IMR-90 (cell line): ENCODE results near the gene AAMDC. TPM values are rescaled to one million over a fixed set of nuclear protein-coding genes. Genes with fewer than 3 reads are reported as not detected.
"Not testable (repeated sequence)": the region's sequence is repeated elsewhere in the genome, so short reads cannot be mapped to it uniquely, and the experiment has no call there.

Experiments used
- ATAC-seq: fragments of 200-7000 bp; cut with Tn5 transposase; 2 replicates; pipeline ENCODE4 v1.9.1; 2020; ENCODE audit warnings: low read depth, mild to moderate bottlenecking, moderate library complexity
- BruUV-seq: library from RNA; stranded (reverse); fragments of 400-500 nt; replicated peaks from 2 replicates; lab custom pipeline; 2021; lab: Mats Ljungman, UMichigan
- CTCF ChIA-PET: fragments of 300-600 bp; formaldehyde crosslinking; extraction: SDS; loops from one replicate; lab custom pipeline; 2021; ENCODE audit warnings: antibody characterized with exemption; lab: Yijun Ruan, JAX
- POLR2A ChIA-PET: fragments of 300-600 bp; sonication (Branson Sonifier 250); formaldehyde crosslinking; loops from one replicate; lab custom pipeline; 2022; ENCODE audit warnings: antibody characterized with exemption; ENCODE audit not compliant: unreplicated experiment; lab: Charles Lee
- DNase-seq: peaks from one replicate; pipeline ENCODE4 v3.0.0; 2013
- H2AFZ ChIP-seq: replicated peaks from 2 replicates; pipeline ENCODE3; 2013; ENCODE audit warnings: low read length, mild to moderate bottlenecking; ENCODE audit not compliant: poor library complexity
- H2AK5ac ChIP-seq: 2 replicates; pipeline ENCODE4 v1.6.1; 2013; ENCODE audit warnings: low read depth, low read length, inconsistent platforms
- H2AK9ac ChIP-seq: replicated peaks from 2 replicates; pipeline ENCODE3; 2013; ENCODE audit warnings: mild to moderate bottlenecking, low read depth, low read length, moderate library complexity; ENCODE audit not compliant: poor library complexity
- H2BK120ac ChIP-seq: 2 replicates; pipeline ENCODE4 v1.6.1; 2013; ENCODE audit warnings: low read depth, low read length, inconsistent platforms
- H2BK15ac ChIP-seq: 3 replicates; pipeline ENCODE4 v1.6.1; 2013; ENCODE audit warnings: low read depth, low read length, inconsistent platforms
- H2BK20ac ChIP-seq: 2 replicates; pipeline ENCODE4 v1.6.1; 2013; ENCODE audit warnings: low read depth, mild to moderate bottlenecking, inconsistent platforms, low read length, moderate library complexity
- H2BK5ac ChIP-seq: 2 replicates; pipeline ENCODE4 v1.6.1; 2013; ENCODE audit warnings: mild to moderate bottlenecking, low read depth, low read length, inconsistent platforms; ENCODE audit not compliant: poor library complexity, severe bottlenecking
- H3K14ac ChIP-seq: replicated peaks from 2 replicates; pipeline ENCODE4 v1.6.1; 2013; ENCODE audit warnings: low read depth, low read length, inconsistent platforms
- H3K18ac ChIP-seq: 2 replicates; pipeline ENCODE4 v1.6.1; 2013; ENCODE audit warnings: low read depth, low read length, control low read depth
- H3K23ac ChIP-seq: 2 replicates; pipeline ENCODE4 v1.6.1; 2013; ENCODE audit warnings: low read depth, low read length, inconsistent platforms
- H3K27ac ChIP-seq: 2 replicates; pipeline ENCODE4 v1.5.1; 2013; ENCODE audit warnings: mild to moderate bottlenecking, control low read depth, low read length; ENCODE audit not compliant: insufficient read depth
- H3K27me3 ChIP-seq: 2 replicates; pipeline ENCODE4 v1.6.1; 2013; ENCODE audit warnings: low read length; ENCODE audit not compliant: control insufficient read depth, insufficient read depth
- H3K36me3 ChIP-seq: 2 replicates; pipeline ENCODE4 v1.6.1; 2013; ENCODE audit warnings: low read length, mixed read lengths; ENCODE audit not compliant: control insufficient read depth, insufficient read depth
- H3K4ac ChIP-seq: 2 replicates; pipeline ENCODE4 v1.6.1; 2013; ENCODE audit warnings: low read depth, low read length, inconsistent platforms
- H3K4me1 ChIP-seq: 2 replicates; pipeline ENCODE4 v1.6.1; 2013; ENCODE audit warnings: low read length, mixed read lengths; ENCODE audit not compliant: control insufficient read depth, insufficient read depth
- H3K4me2 ChIP-seq: 2 replicates; pipeline ENCODE4 v1.6.1; 2013; ENCODE audit warnings: low read depth, mild to moderate bottlenecking, control low read depth, low read length, moderate library complexity
- H3K4me3 ChIP-seq: 2 replicates; pipeline ENCODE4 v1.5.1; 2013; ENCODE audit warnings: low read depth, mild to moderate bottlenecking, control low read depth, low read length, moderate library complexity; ENCODE audit not compliant: insufficient read depth
- H3K56ac ChIP-seq: 2 replicates; pipeline ENCODE4 v1.6.1; 2013; ENCODE audit warnings: low read length, inconsistent platforms; ENCODE audit not compliant: insufficient read depth; ENCODE audit errors: extremely low read depth
- H3K79me1 ChIP-seq, 2 experiments: 2 replicates each; pipeline ENCODE4 v1.6.1; 2013; ENCODE audit warnings: low read length in 2 of 2, inconsistent platforms in 1 of 2, low read depth in 1 of 2
- H3K9ac ChIP-seq: 2 replicates; pipeline ENCODE4 v1.6.1; 2013; ENCODE audit warnings: low read depth, low read length, control low read depth
- H3K9me1 ChIP-seq: 2 replicates; pipeline ENCODE4 v1.6.1; 2013; ENCODE audit warnings: low read length, inconsistent platforms; ENCODE audit not compliant: insufficient read depth
- H3K9me3 ChIP-seq: 2 replicates; pipeline ENCODE4 v1.6.1; 2013; ENCODE audit warnings: low read length; ENCODE audit not compliant: control insufficient read depth, insufficient read depth
- H4K20me1 ChIP-seq: 2 replicates; pipeline ENCODE4 v1.6.1; 2013; ENCODE audit warnings: low read length, inconsistent platforms; ENCODE audit not compliant: insufficient read depth
- H4K5ac ChIP-seq: 2 replicates; pipeline ENCODE4 v1.6.1; 2013; ENCODE audit warnings: mild to moderate bottlenecking, low read depth, low read length, control low read depth
- H4K8ac ChIP-seq, 2 experiments: 2 replicates each; pipeline ENCODE4 v1.6.1; 2013; ENCODE audit warnings: low read depth in 2 of 2, low read length in 2 of 2, control low read depth in 1 of 2, inconsistent platforms in 1 of 2
- H4K91ac ChIP-seq: 2 replicates; pipeline ENCODE4 v1.6.1; 2013; ENCODE audit warnings: low read depth, low read length, inconsistent platforms; ENCODE audit not compliant: insufficient read depth
- WGBS, 2 experiments: methylation state at CpG; one replicate each; pipeline versions ENCODE4 v1.1.5 to v1.1.7; 2013; ENCODE audit warnings: missing lambda C conversion rate in 2 of 2; ENCODE audit not compliant: insufficient read length in 1 of 2; ENCODE audit errors: extremely low coverage in 2 of 2; 5-methylcytosine and 5-hydroxymethylcytosine counted together
- dilution Hi-C: fragments of 300-500 bp; cut with HindIII; formaldehyde crosslinking; loops from one replicate; pipeline ENCODE4 v1.14.3; 2018; ENCODE audit warnings: low sequenced_read_pairs; ENCODE audit not compliant: unreplicated experiment
- in situ Hi-C: fragments of 300-500 bp; cut with MboI; formaldehyde crosslinking; loops from 3 replicates; pipeline ENCODE4 v1.14.3; 2019; ENCODE audit warnings: low sequenced_read_pairs, inconsistent platforms, mixed read lengths
- intact Hi-C: fragments of 100-400 bp; cut with micrococcal nuclease; formaldehyde crosslinking; loops from 2 replicates; pipeline ENCODE4 v1.10.0; 2022
- polyA plus RNA-seq, 3 experiments: library from polyadenylated mRNA; depleted of rRNA; stranded (reverse); fragments of >200 nt; gene quantifications; 2 replicates each; pipeline ENCODE4 v1.2.3, GENCODE V29; 2012; ENCODE audit warnings: low replicate concordance in 1 of 3
- total RNA-seq: library from RNA; depleted of rRNA; stranded (reverse); fragments of >200 nt; gene quantifications from 2 replicates; pipeline ENCODE4 v1.2.3, GENCODE V29; 2012

Gene AAMDC
- total and polyA plus RNA-seq, 2 of the 4 experiments (the other 2 are of a cell fraction): 15.8 to 47.6 TPM

DNA sequence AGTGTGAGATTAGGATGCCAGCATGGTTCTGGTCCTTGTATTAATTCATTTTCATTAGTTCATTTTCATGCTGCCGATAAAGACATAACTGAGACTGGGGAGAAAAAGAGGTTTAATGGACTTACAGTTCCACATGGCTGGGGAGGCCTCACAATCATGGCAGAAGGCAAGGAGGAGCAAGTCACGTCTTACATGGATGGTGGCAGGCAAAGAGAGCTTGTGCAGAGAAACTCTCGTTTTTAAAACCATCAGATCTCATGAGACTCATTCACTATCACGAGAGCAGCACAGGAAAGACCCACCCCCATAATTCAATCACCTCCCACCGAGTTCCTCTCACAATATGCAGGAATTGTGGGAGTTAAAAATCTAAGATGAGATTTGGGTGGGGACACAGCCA lies 22.8 kb downstream of the AAMDC start:
- CTCF ChIA-PET, POLR2A ChIA-PET, H4K91ac ChIP-seq, ATAC-seq, H2AK5ac ChIP-seq, H2BK20ac ChIP-seq, H3K23ac ChIP-seq, BruUV-seq, H2BK120ac ChIP-seq, H3K18ac ChIP-seq, H3K9me3 ChIP-seq, H4K8ac ChIP-seq, H3K14ac ChIP-seq, H4K20me1 ChIP-seq, dilution Hi-C loops, DNase-seq, H2AFZ ChIP-seq, H3K79me1 ChIP-seq, H3K56ac ChIP-seq, H3K4me2 ChIP-seq, H4K5ac ChIP-seq, H2BK5ac ChIP-seq, intact Hi-C loops, H3K9me1 ChIP-seq, in situ Hi-C loops, H3K9ac ChIP-seq, H3K4ac ChIP-seq, H2BK15ac ChIP-seq, H2AK9ac ChIP-seq, H3K27me3 ChIP-seq, H3K4me3 ChIP-seq, H3K4me1 ChIP-seq, H3K27ac ChIP-seq: not testable (repeated sequence)
- no CpG with 5 or more reads among the region's 5 CpGs for WGBS, 2 experiments
- H3K36me3 ChIP-seq: peaks cover 11% of the 10 kb centered on the region
